Inflammatory macrophage treated with lipopolysaccharide for 1 hour (primary cell): ENCODE results near the gene PIGL.
A peak's percentile ranks its signal among the peaks of the same experiment; 100 is the strongest.

Experiments
- DNase-seq, 2 donors: peaks; one replicate each; pipeline ENCODE4 v3.0.0-alpha.2; 2020 to 2022

Gene PIGL

GRCh38 chr17:16363749-16364536 is 146.9 kb downstream of the PIGL start:
- DNase-seq = peak; percentile 50 to 94

- no peak for DNase-seq
These were observed 147.6 kb downstream of the PIGL start for GRCh38 chr17:16364625-16365024.

- peak; percentile 22 to 63 for DNase-seq
These were observed 154.7 kb downstream of the PIGL start for GRCh38 chr17:16371742-16372141.

GRCh38 chr17:16374146-16374938 is 157.3 kb downstream of the PIGL start:
- peak; percentile 62 to 78 for DNase-seq
